Pons (tissue), 1 donor: Measurements from ENCODE around the gene TPGS2.
"Not testable (repeated sequence)": the region's sequence is repeated elsewhere in the genome, so short reads cannot be mapped to it uniquely, and the experiment has no call there.

ENCODE experiments used
- DNase-seq: peaks from one replicate; pipeline ENCODE4 v3.0.0-alpha.2; 2016; ENCODE audit warnings: low spot score

The TPGS2 gene

DNA sequence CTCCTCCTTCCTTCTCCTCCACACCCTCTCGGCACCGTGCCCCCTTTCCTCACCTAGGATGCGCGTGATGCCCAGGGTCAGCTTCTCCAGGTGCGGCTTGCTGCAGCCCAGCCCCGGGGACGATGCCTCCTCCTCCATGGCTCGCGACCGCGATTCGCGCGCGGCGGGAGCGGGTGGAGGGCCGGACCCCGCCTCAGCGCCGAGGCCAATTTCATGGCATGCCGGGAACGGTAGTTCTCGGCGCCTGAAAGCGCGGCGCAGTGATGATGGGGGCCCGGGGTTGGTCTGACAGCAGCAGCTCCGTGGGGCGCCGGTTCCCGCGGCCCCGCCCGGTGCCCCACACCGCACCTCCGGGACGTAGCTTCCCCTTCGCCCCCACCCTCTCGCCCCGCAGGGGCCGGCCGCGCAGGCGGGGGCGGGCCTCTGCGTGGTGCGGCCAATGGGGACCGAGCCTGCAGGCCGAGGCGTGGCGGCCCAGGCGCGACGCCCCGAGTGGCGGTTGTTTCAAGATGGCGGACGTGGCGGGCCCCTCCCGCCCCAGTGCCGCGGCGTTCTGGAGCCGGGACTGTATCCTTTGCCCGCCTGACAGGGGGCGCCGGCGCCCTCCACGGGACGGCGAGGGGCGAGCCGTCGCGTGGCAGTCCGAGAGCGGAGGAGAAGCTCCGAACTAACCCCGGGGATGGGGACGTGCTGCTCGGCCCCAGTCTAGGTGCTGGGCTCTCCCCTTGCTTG lies at the start of gene TPGS2, which contains the start of gene KIAA1328:
TSS of gene TPGS2 (minus strand) at position 373 of the 732 bp plus-strand sequence. CDS start at position 138, 235 bp downstream.
TSS of gene KIAA1328 (plus strand) at position 498 of the 732 bp plus-strand sequence. CDS start at position 510, 12 bp downstream.
- peak; percentile 85 for DNase-seq

GRCh38 chr18:36873826-36874225 lies 45.0 kb upstream of the TPGS2 start:
- not testable (repeated sequence) for DNase-seq

GRCh38 chr18:36872329-36872728 lies 43.5 kb upstream of the TPGS2 start:
- DNase-seq = no peak

DNA sequence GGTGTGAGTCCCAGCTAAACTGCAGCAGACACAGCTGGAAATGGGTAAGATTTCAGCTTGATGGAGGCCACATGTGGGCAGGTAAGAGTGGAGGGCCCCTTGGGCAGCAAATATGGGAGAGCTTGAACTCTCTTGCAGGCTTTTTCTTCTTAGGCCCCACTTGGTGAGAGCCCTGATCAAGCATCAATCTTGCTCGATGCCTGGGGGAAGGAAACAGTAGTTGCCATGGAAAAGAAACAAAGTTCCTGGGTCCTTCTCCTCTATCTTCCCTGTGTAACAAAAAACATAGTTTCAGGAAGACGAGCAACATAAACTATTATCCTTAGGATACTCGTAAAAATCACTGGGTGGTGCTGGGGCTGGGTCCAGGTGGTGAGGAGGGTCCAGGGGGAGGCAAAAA lies 43.0 kb upstream of the TPGS2 start:
- no peak for DNase-seq

DNA sequence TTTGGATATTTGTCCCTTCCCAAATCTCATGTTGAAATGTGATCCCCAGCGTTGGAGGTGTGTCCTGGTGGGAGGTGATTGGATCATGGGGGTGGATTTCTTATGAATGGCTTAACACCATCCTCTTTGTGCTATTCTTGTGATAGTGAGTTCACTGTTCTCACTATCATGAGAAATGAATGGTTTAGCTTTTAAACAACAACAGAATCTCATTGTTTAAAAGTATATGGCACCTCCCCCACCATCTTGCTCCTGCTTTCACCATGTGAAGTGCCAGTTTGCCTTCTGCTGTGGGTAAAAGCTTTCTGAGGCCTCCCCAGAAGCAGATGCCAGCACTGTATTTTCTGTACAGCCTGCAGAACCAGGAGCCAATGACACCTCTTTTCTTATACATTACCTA lies 38.3 kb upstream of the TPGS2 start:
- DNase-seq = peak; percentile 49

GRCh38 chr18:36862182-36862581 lies 33.4 kb upstream of the TPGS2 start:
- DNase-seq = no peak

- peak; percentile 40 for DNase-seq
Measured at GRCh38 chr18:36856815-36857214, 28.0 kb upstream of the TPGS2 start.

- DNase-seq = no peak
Measured at GRCh38 chr18:36851202-36851590, 22.4 kb upstream of the TPGS2 start.

- no peak for DNase-seq
Measured at GRCh38 chr18:36850527-36851201, 21.9 kb upstream of the TPGS2 start.

- DNase-seq = no peak
Measured at GRCh38 chr18:36849288-36850006, 20.6 kb upstream of the TPGS2 start.

DNA sequence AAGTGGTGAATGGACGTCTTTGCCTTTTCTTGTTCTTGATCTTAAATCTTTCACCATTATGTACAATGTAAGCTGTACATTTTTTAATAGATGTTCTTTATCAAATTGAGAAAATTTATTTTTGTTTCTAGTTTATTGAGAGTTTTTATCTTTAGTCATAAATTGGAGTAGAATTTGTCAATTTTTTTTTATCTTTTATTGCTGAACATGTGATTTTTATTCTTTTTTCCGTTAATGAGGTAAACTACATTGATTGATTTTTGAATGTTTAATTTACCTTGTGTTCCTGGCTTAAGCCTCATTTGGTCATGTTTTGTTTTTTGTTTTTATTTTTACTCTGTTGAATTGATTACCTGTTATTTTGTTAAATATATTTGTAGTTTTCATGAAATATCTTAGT lies 19.8 kb upstream of the TPGS2 start:
- no peak for DNase-seq

- no peak for DNase-seq
Measured at GRCh38 chr18:36843784-36844183, 15.0 kb upstream of the TPGS2 start.

- DNase-seq = no peak
Measured at GRCh38 chr18:36843199-36843598, 14.4 kb upstream of the TPGS2 start.

DNA sequence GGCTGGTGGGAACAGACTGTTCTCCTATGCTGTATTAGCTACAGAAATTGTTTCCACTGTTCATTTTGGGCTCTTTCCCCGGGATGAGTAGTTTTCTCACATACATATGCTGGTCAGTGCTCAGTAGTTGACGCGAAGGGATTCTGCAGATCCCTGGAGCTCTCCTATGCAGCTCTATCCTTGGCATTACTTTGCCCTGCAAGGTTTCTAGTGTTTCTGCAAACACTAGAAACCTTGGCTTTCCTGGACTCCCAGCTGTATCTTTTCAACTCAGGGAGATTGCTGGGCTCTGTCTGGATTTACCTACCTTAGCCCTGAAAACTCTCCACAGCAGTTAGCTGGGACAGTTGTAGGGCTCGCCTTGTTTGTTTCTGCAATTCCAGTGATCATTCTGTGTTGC lies 11.0 kb upstream of the TPGS2 start:
- no peak for DNase-seq

GRCh38 chr18:36835927-36836326 lies 7.1 kb upstream of the TPGS2 start:
- DNase-seq = peak; percentile 41

DNA sequence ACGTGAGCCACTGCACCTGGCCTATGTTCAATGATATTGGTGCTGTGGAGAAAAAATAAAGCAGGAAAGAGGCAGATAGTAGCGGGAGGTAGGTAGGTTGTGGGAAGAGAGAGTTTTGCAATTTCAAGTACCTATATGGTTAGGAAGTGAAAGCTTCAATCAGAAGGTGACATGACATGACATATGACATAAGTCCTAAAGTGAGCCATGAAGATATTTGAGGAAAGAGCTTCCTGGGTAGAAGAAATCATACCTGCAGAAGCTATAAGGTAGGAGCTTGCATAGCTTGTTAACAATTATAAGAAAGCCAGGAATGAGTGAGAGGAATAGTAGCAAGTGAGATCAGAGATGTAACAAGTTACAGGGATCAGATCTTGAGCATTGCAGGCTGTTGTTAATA lies 4.3 kb upstream of the TPGS2 start:
- DNase-seq = no peak

DNA sequence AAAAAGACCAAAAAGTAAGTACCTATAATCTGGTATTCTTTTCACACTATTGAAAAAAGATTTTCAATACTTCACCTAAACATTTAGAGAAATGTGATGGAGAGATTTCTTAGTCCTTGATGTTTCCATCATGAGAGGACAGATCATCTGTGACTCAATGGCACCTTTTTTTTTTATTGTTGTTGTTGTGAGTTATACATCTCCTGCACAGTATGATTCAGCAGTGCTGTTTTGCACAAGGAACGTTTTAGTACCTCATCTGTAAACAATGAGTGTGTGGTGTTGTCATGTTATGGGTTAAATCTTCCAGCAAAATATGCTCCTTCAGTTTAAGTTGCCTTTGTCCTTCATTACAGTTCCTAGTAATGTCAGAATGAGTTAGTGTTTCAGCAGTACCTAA lies 2.3 kb upstream of the TPGS2 start:
- no peak for DNase-seq

GRCh38 chr18:36830158-36830495 lies 1.3 kb upstream of the TPGS2 start:
- no peak for DNase-seq

- DNase-seq = peak; percentile 51
Measured at GRCh38 chr18:36829362-36830157, 758 bp upstream of the TPGS2 start.

DNA sequence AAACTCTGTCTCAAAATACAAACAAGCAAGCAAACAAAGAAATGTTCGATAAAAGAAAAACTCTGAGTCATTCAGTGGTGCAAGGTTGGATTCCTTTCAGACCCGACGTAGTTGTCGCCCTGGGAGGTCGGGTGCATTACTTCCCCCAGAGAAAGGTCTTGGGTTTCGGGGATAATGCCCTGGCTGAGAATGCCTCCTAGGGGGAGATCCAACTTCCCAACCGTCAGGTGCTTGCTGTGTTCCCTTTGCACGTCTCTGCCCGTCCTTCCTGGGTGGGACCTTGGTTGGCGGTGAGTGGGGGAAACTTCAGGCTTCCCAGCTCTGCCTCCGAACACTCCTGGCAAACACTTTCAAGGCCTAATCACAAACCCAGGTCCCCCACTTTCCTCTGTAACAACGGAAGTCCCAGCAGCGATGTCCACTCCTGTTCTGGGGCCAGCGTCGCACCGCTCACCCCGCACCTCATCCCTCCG lies 609 bp downstream of the TPGS2 start:
- peak; percentile 37 for DNase-seq

DNA sequence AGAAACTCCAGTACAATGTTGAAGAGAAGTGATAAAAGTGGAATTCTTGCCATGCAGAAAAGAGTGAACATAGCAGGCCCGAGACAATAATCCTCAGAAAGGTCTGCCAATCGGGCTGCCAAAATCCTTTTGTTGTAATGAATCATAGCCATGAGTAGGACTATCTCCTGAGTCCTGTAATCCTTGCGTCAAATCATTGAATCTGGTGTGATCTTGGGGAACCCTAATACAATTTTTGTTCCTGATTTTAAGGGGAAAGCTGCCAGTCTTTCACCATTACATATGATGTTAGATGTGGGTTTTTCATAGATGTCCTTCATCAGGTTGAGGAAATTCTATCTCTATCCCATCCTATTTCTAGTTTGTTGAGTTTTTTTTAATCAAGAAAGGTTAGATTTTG lies 2.2 kb downstream of the TPGS2 start:
- DNase-seq = no peak

DNA sequence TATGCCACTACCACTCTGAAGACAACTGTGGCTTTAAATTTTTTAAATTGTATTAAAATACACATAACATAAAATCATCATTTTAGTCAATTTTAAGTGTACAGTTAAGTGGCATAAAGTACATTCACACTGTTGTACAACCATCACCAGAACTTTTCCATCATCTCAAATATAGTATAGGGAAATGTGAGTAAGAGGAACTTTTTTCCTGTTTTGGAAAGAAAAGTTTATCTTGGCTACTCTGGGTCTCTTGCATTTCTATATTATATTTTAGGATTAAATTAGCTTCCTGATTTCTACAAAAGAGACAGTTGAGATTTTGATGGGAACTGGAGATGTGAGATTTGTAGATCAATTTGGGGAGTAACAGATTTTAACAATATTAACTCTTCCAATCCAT lies 3.3 kb downstream of the TPGS2 start:
- no peak for DNase-seq
